GM21576 (cell line): ENCODE results near the gene HMBS.
"Not testable (repeated sequence)": the region's sequence is repeated elsewhere in the genome, so short reads cannot be mapped to it uniquely, and the experiment has no call there.

Source experiments
- ATAC-seq: cut with Tn5 transposase; IDR thresholded peaks from one replicate; pipeline ENCODE4 v1.9.1; 2021; ENCODE audit warnings: mild to moderate bottlenecking, moderate library complexity; ENCODE audit not compliant: unreplicated experiment

The HMBS gene

DNA sequence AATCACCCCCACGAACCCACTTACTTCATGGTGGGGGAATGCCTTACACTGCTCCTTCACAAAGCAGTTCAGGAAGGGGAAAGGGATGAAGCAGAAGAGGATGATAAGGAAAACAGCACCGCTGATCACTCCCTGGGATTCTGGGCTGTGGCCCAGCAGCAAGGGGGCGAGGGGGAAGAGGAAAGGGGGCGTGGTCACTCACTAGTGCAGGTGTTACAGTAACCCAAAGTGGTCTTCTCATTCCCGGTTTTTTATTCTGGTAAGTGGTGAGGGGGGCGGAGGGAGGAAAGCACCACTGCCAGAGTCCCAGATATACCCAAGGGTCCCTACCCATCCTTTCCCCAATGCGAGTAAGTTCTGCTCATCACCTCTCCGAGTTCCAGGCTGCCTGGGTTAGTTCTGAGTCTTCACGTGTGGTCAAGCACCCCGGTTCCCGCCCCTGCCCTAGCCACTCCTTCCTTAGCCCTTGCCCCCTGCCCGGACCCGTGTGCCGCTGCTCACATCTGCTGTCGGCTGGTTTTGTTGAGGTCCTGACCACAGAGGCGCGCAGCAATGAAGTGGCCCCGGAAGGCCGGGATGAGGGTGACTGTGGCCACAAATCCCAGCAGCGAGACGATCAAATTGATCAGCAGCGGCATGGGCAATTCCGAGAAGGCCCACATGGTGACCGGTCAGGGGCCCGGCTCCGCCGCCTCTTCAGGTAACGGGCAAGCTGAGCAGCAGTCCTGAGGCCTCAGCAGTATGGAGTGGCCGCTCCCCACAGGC, 16.5 kb downstream of the HMBS start:
- peak; percentile 14 for ATAC-seq

- ATAC-seq, result peak; percentile 72
Measured at GRCh38 chr11:119101759-119102423, 17.2 kb downstream of the HMBS start, which contains the start of gene DPAGT1. Gene DPAGT1, minus strand, starts transcription at chr11:119101853. Its CDS starts 198 bp downstream, at chr11:119101655.

GRCh38 chr11:119103161-119103664, 18.5 kb downstream of the HMBS start:
- not testable (repeated sequence) for ATAC-seq

GRCh38 chr11:119103793-119104192, 19.1 kb downstream of the HMBS start:
- ATAC-seq, result no peak

- ATAC-seq, result peak; percentile 70
Measured at GRCh38 chr11:119106564-119107537, 22.2 kb downstream of the HMBS start, which contains the start of gene C2CD2L. Gene C2CD2L, plus strand, starts transcription at chr11:119107344. Its CDS starts 398 bp downstream, at chr11:119107742.

GRCh38 chr11:119107538-119108145, 23.0 kb downstream of the HMBS start:
- ATAC-seq, result peak; percentile 22

- ATAC-seq, result no peak
Measured at GRCh38 chr11:119108146-119108856, 23.6 kb downstream of the HMBS start.

DNA sequence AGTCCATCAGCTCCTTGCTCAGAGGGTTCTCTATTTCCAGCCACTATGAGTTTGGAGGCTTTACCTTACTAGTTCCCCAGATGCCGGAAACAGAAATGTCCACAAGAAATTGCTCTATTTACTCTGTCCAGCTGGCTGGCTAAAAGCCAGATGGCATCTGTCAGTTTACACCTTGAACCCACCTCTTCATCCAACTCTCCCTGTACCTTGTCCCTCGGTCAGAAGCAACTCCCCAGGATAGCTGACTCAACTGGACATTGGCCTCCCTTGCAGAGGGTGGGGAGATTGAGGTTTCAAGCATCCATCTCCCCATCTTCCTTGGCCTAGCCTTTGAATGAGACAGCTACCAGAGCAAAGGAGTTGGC, 24.2 kb downstream of the HMBS start:
- no peak for ATAC-seq

DNA sequence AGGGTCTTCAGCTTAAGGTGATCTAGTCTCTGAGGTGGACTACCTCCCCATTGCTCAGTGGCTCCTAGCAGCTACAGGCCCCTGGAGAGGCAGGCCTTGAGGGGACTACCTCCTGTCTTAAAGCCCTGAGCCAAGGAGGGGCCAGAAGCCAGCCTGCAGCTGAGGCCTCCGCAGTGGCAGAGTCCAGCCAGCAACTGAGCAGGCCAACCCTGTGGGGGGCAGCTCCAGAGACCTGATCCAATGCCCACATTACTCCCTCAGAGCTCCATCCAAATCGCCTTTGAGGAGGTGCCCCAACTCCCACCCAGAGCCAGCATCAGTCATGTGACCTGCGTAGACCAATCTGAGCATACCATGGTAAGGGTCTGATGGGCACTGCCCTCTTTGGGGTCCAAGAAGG, 25.2 kb downstream of the HMBS start:
- no peak for ATAC-seq

DNA sequence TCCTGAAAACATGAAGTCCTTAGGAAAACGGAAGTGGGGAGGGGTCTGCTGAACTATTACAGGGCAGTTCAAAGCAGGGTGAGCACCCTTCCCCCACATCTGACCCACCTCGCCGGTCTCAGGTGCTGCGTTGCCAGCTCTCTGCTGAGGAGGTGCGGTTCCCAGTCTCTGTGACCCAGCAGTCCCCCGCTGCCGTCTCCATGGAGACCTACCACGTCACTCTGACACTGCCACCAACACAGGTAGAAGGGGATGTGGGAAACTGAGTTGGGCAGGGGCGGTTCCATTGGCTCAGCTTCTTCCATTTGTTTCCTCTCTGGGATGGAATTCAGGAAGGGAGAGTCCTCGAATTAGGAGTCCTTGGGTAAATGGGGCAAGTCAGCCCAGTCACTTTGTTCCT, 25.8 kb downstream of the HMBS start:
- no peak for ATAC-seq

GRCh38 chr11:119111361-119111925, 26.8 kb downstream of the HMBS start:
- no peak for ATAC-seq

DNA sequence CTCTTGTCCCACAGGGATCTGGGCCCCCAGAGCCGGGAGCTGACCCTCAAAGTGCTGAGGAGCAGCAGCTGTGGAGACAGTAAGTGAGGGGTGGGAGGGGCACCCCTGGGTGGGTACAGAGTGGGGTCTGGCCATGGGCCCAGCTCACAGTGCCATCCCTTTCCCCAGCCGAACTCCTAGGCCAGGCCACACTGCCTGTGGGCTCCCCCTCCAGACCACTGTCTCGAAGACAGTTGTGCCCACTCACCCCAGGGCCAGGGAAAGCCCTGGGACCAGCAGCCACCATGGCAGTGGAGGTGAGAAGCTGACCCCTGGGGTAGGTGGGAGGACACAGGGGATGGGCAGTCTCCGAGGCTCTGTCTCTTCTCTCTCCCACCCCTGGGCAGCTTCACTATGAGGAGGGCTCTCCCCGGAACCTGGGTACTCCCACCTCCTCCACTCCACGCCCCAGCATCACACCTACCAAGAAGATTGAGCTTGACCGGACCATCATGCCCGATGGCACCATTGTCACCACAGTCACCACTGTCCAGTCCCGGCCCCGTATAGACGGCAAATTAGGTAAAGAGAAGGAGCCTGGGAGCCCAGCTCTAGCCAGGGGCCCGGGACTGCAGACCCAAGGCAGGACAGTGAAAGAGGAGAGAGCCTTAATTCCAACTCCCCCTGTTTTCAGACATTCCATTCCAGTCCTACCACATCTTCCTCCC, 27.8 kb downstream of the HMBS start:
- ATAC-seq, result no peak

DNA sequence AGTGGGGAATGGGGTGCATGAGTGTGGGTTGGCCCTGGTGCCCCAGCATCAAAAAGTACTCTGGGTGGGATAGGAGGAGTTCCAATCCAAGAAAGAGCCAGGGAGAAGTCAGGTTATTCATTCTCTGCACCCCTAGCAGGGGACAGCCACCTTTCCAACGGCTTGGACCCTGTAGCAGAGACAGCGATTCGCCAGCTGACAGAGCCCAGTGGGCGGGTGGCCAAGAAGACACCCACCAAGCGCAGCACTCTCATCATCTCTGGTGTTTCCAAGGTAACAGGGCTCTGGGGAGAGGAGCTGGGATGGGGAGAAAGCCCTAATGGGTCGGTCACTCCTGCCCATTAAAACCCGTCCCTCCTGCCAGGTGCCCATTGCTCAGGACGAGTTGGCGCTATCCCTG, 29.0 kb downstream of the HMBS start:
- ATAC-seq, result no peak

DNA sequence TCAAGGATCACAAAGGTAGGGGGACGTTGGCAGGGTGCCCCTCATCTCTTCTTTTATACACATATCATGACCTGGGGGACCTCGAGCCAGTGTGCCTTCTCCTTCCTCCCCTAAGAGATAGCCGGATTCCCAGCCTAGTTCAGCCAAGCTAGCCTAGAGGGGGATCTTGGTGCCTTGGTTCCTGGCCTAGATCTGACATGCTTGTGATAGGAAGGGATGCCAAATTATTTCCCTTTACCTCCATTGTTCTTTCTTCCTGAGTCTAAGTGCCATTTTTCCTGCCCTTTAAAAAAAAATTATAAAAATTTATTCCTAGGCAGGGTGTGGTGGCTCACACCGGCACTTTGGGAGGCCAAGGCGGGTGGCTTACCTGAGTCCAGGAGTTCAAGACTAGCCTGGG, 29.7 kb downstream of the HMBS start:
- no peak for ATAC-seq

GRCh38 chr11:119115484-119116234, 31.0 kb downstream of the HMBS start:
- ATAC-seq, result no peak

GRCh38 chr11:119116235-119116594, 31.5 kb downstream of the HMBS start:
- ATAC-seq, result no peak

DNA sequence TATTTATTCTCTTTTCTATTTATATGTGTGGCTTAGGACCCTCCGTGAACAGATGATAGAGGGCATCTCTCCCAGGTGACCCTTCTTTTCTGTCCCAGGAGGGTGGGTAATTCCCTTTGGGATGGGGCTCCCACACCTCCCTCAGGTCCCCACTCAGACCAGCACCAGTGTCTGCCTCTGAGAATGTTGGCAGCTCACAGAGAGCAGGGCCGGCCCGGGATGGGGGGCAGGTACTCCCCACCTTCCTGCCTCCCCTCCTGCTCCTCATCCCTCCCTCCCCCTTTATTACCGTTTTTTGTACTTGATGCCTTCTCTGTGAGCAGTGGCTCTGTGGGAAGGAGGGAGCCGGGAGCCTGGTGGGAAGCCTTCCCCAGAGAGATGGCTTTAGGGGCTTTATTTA, 31.9 kb downstream of the HMBS start:
- no peak for ATAC-seq

- no peak for ATAC-seq
Measured at GRCh38 chr11:119117004-119117706, 32.5 kb downstream of the HMBS start.
